ENCODE measurements around the gene KLK12.

GRCh38 chr19:51040151-51040550 lies 5.3 kb upstream of the KLK12 start:
- TF ChIP-seq, protein P1, sequence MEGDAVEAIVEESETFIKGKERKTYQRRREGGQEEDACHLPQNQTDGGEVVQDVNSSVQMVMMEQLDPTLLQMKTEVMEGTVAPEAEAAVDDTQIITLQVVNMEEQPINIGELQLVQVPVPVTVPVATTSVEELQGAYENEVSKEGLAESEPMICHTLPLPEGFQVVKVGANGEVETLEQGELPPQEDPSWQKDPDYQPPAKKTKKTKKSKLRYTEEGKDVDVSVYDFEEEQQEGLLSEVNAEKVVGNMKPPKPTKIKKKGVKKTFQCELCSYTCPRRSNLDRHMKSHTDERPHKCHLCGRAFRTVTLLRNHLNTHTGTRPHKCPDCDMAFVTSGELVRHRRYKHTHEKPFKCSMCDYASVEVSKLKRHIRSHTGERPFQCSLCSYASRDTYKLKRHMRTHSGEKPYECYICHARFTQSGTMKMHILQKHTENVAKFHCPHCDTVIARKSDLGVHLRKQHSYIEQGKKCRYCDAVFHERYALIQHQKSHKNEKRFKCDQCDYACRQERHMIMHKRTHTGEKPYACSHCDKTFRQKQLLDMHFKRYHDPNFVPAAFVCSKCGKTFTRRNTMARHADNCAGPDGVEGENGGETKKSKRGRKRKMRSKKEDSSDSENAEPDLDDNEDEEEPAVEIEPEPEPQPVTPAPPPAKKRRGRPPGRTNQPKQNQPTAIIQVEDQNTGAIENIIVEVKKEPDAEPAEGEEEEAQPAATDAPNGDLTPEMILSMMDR (IDR thresholded peaks at IDR 0.05): no peak
- no peak for TF ChIP-seq POLR2A (IDR thresholded peaks at IDR 0.05)

All from gastroesophageal sphincter (tissue), 3 donors.